ENCODE measurements around the gene KCNMA1. TPM values are rescaled to one million over a fixed set of nuclear protein-coding genes. Genes with fewer than 3 reads are reported as not detected.

The KCNMA1 gene
- total RNA-seq, 1 donor from 2014 or later: 2.5 TPM

GRCh38 chr10:77293347-77293746 is 344.3 kb downstream of the KCNMA1 start:
- intact Hi-C loops (cut with micrococcal nuclease): no loop called here
- DNase-seq: no peak
- ATAC-seq: no peak

- ATAC-seq (no peak), DNase-seq (no peak)
- intact Hi-C loops (cut with micrococcal nuclease): no loop called here
These were observed 345.8 kb downstream of the KCNMA1 start for GRCh38 chr10:77291596-77292505.

- ATAC-seq: no peak
- intact Hi-C loops (cut with micrococcal nuclease): no loop called here
- no peak for DNase-seq
These were observed 347.0 kb downstream of the KCNMA1 start for GRCh38 chr10:77290528-77291155.

- DNase-seq (no peak), ATAC-seq (no peak)
- intact Hi-C loops (cut with micrococcal nuclease): no loop called here
These were observed 347.8 kb downstream of the KCNMA1 start for GRCh38 chr10:77289790-77290189.

- intact Hi-C loops (cut with micrococcal nuclease): no loop called here
- ATAC-seq (no peak), DNase-seq (no peak)
These were observed 348.5 kb downstream of the KCNMA1 start for GRCh38 chr10:77289027-77289501.

- intact Hi-C loops (cut with micrococcal nuclease): no loop called here
- no peak for DNase-seq
- peak; percentile 97 for ATAC-seq
These were observed 349.9 kb downstream of the KCNMA1 start for GRCh38 chr10:77287647-77288120.

GRCh38 chr10:77286531-77287508 is 350.8 kb downstream of the KCNMA1 start:
- DNase-seq (no peak), ATAC-seq (no peak)
- intact Hi-C loops (cut with micrococcal nuclease): no loop called here

- DNase-seq (no peak), ATAC-seq (no peak)
- intact Hi-C loops (cut with micrococcal nuclease): no loop called here
These were observed 352.0 kb downstream of the KCNMA1 start for GRCh38 chr10:77285529-77286182.

GRCh38 chr10:77284797-77285196 is 352.8 kb downstream of the KCNMA1 start:
- no peak for DNase-seq
- ATAC-seq: no peak
- intact Hi-C loops (cut with micrococcal nuclease): no loop called here

- intact Hi-C loops (cut with micrococcal nuclease): no loop called here
- ATAC-seq: no peak
- DNase-seq: no peak
These were observed 354.3 kb downstream of the KCNMA1 start for GRCh38 chr10:77283326-77283725.

GRCh38 chr10:77282163-77282562 is 355.4 kb downstream of the KCNMA1 start:
- no peak for ATAC-seq
- DNase-seq: no peak
- intact Hi-C loops (cut with micrococcal nuclease): no loop called here

- ATAC-seq (no peak), DNase-seq (no peak)
- intact Hi-C loops (cut with micrococcal nuclease): no loop called here
These were observed 355.9 kb downstream of the KCNMA1 start for GRCh38 chr10:77281719-77282118.

GRCh38 chr10:77279207-77279606 is 358.4 kb downstream of the KCNMA1 start:
- DNase-seq (no peak), ATAC-seq (no peak)
- intact Hi-C loops (cut with micrococcal nuclease): no loop called here

- no peak for ATAC-seq
- intact Hi-C loops (cut with micrococcal nuclease): no loop called here
These were observed 363.4 kb downstream of the KCNMA1 start for GRCh38 chr10:77274046-77274795.

GRCh38 chr10:77269163-77269562 is 368.4 kb downstream of the KCNMA1 start:
- intact Hi-C loops (cut with micrococcal nuclease): no loop called here
- DNase-seq (no peak), ATAC-seq (no peak)

More at GRCh38 chr10:77274046-77274795, 363.4 kb downstream of the KCNMA1 start:
- no peak for DNase-seq

GRCh38 chr10:77268721-77269120 is 368.9 kb downstream of the KCNMA1 start:
- no peak for ATAC-seq
- intact Hi-C loops (cut with micrococcal nuclease): no loop called here
- no peak for DNase-seq

GRCh38 chr10:77267703-77268675 is 369.6 kb downstream of the KCNMA1 start:
- intact Hi-C loops (cut with micrococcal nuclease): no loop called here
- DNase-seq (no peak), ATAC-seq (peak; percentile 73)
